ENCODE results near the gene POLR2M.

Gene POLR2M

GRCh38 chr15:57706405-57707209 lies at the start of gene POLR2M:
Gene POLR2M (plus strand): TSS chr15:57706714. CDS start chr15:57706843, 129 bp downstream.
- peak; percentile 95 for DNase-seq

DNA sequence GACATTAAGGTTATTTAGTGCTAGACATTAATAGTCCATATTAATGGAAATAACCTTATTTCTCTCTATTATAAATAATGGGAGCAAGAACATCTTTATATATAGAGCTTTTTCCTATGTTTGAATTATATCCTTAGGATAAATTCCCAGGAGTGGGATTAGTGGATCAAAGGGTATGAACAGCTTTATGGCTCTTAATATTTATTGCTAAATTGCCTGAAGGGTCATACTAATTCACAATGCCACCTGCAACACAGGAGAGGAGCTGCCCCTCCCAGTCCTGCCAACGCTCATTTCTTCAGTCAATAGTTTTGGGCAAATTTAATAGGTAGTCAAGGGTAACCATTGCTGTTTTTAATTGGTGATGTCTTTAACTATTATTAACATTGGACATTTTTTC lies 48.9 kb upstream of the POLR2M start:
- DNase-seq: no peak

DNA sequence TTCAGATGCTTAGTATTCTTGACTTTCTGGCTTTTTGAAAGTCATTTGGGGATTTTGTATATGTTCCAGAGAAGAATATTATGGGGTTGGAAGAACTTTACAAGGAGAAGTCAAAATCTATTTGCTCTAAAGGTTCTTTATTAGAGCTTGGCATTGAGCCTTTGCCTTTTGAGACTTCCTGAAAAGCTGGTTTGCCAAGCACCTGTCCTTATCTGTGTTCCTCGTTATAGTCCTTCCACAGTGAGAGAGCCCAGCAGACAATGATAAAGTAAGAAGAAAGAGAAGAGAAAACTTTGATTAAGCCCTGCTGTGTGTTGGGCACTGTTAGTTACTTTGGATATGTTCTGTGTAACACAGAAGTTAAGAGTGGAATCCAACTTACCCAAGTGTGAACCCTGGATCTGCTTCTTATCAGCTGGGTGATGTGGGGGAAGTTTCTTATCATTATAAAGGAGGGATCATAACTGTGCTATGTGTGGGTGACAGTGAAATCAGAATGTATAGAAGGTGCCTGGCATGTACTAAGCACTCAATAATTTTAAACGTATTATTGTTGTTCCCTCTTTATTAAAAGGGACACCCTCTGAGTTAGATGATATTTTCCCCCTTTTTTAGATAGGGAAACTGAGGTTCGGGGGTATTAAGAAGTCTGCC lies 44.3 kb upstream of the POLR2M start:
- no peak for DNase-seq

- DNase-seq: no peak
These were observed 43.7 kb upstream of the POLR2M start for GRCh38 chr15:57662802-57663201.

DNA sequence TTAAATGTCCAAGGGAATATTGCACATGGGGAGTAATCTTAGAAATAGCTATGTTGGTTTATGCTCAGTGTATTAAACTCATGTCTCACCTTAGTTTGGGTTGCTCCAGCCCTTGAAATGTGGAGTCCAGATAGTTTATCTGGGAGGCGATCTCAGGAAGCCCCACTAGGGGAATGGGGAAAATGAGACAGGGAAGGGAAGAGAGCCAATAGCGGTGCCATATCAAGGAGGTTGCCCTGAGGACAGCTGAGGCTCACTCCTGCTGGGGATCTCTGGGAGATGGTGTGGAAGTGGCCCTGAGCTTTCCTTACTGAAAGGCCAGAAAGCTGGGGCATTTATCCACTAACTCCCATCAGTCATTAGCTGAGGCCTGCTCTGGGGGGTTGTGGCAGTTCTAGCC lies 43.3 kb upstream of the POLR2M start:
- no peak for DNase-seq

DNA sequence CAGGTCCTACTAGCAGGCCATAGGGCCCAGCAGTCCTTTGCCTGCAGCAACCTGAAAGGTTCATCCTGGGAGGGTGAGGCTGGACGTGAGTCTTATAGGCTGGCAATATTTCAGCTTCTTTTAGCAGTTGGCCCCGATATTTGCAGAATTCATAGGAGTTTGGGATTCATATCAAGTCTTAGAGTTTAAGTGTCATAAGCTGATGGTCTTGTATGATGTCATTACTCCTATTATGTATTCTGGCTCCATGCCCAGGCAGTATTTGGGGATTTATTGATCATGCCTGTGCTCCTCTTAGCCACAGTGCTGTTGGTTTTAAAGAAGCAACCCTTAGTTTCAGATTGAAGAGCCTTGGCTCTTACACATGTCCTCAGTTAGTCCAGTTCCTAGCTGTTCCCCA lies 41.3 kb upstream of the POLR2M start:
- DNase-seq: no peak

GRCh38 chr15:57665939-57666338 lies 40.6 kb upstream of the POLR2M start:
- DNase-seq: no peak

GRCh38 chr15:57667171-57667849 lies 39.2 kb upstream of the POLR2M start:
- DNase-seq: no peak

- DNase-seq: no peak
These were observed 38.5 kb upstream of the POLR2M start for GRCh38 chr15:57668016-57668415.

DNA sequence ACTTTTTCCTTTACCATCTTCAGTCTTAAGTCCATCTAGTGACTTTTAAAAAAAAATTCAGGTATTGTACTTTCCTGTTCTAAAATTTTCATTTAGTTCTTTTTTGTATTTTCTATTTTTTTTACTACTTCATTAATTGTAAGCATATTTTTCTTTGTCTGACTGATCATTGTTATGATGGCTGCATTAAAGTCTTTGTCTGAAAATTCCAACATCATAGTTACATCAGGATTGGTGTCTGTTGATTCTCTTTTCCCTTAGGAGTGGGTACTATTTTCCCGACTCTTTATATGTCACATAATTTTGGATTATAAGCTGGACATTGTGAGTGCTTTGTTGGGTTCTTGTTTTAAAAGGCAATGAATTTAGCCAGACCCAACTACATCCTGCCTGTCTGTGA lies 34.9 kb upstream of the POLR2M start:
- no peak for DNase-seq

GRCh38 chr15:57675481-57676181 lies 30.9 kb upstream of the POLR2M start:
- DNase-seq: no peak

DNA sequence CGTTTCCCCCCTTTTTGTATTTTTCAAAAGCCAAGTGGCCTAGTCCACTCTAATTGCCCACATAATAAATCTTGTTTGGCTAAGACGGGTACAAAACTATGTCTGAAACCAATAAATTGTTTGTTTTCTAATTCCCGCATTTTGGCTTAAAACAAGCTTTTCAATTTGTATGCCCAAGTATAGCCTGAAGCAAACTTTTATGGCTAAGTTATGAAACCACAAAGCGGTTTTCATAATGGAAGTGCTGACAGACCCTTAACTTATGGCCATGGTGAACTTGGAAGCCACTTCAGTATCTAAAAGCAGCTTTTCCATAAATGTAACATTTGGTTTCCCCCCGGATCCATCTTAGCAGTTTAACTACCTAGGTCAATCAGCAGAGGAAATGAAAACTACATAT lies 29.9 kb upstream of the POLR2M start:
- DNase-seq: no peak

DNA sequence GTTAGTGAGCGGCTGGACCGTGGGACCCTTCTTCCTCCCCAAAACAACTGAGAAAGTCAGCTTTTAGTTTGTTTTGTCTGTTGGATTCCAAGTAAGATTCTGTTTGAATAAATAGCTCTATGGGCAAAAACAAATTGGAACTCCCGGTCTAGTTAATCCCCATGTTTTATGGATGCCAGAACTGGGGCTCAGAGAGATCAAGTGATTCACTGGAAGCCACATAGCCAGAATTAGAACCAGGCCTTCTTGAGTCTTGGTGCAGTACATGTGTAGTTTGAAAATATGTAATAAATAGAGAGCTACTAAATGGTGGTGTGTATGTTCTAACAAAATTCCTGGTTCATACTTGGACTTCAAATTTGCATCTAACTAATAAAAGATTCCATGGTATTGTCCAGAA lies 29.3 kb upstream of the POLR2M start:
- DNase-seq: no peak

DNA sequence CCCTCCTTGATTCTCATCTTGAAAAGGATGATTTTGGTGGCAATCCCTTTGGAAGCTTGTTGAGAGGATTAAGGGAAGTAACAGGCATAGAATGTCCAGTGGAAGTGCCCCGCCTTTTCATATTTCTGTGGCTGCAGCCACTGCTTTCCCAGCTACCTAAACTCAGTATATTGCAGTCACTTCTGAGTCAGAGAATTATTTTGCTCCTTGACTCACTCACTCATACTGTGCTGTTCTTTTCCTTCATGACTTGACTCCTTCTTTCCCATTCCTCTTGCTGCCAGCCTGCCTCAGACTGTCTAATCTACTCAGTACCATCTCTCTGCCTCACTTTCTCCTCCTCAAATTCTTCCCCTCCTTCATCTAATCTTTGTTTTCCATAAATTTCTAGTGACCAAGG lies 26.5 kb upstream of the POLR2M start:
- no peak for DNase-seq

DNA sequence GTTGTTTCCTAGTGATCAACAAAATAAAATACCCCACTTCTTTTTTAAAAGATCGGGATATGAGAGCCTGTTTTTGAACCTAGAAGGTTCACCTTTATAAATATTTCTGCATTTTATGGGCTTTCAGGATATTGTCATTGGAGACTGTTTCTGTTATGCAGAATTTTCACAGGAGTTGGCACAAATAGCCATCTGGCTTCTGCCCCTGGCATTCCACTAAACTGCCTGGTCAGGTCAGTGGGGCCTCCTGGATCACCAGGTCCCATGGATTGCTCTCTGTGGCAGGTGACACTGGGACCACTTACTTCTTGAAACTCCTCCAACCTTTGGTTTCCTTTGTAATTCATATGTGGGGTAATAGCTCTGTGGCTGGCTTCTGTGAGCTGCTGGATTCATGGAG lies 25.5 kb upstream of the POLR2M start:
- no peak for DNase-seq

DNA sequence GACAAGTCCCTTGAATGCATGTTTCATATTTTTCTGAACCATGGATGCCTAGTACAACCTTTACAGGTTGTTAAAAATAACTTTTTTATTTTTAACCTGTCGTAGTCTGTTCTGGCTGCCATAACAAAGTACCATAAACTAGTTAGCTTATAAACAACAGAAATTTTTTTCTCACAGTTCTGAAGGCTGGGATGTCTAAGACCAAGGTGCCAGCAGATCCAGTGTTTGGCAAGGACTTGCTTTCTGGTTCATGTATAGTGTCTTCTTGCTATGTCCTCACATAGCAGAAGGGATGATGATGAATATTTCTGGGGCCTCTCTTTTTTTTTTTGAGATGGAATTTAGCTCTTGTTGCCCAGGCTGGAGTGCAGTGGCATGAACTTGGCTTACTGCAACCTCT lies 23.0 kb upstream of the POLR2M start:
- DNase-seq: no peak

DNA sequence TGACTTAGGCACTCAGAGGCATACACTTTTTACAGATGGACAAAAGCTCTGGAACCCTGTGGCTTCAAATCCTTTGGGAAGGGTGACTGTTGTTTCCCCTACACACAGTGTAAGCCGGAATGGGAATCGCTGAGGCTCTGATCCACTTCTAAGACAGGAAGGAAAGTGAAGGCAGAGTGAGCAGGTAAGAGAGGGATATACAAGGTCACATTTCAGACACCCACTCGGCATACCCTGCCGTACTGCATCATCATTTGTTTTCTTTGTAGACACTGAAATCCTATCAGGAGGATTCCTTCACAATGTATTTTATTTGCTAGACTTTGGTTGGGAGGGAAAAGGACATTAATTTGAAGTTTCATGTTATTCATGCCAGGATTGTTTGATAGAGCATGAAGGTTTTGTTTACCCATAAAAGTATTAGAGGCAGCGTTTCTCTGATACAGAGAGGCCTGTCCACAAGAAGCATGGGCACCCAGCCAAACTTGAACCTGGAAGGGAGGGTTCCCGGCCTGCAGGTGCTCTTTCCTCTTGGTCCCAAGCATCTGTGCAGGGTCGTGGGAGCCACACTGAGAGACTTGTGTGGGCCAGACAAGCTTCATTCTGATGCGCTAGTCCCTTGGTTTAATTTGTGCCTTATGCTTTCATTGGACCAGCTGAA lies 21.9 kb upstream of the POLR2M start:
- DNase-seq: no peak

DNA sequence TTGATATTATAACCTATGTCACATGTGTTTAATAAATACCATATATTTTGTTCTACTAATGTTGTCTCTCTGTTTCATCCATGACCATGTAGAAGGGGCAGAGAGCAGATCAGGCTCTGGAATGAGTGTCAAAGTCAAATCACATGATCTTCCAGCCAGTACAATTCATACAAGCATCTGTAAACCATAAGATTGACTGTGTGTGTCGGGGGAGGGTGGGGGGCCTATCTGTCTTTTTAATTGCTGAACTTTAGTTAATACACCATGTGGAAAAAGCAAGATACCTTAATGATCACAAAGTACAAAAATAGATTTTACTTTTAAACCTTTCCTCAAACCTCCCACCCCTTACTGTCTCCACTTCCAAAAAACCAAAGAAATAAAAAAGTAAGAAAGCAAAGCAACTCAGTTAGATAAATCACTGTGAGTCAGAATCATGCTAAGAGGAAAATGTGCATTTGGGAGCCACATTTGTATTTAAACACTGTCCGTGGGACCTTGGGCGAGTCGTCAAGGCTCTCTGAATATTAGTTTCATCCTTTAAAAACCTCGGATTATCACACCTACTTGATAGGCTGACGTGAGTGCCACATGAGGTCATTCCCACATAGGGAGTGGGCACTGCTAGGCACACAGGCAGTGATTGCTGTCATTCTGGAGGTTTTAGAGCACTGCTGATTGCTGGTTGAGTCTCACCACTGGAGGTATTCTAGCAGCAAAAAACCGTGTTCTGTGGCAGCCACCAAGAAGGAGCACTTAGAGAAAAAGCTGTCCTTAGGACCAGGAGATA lies 21.0 kb upstream of the POLR2M start:
- no peak for DNase-seq

DNA sequence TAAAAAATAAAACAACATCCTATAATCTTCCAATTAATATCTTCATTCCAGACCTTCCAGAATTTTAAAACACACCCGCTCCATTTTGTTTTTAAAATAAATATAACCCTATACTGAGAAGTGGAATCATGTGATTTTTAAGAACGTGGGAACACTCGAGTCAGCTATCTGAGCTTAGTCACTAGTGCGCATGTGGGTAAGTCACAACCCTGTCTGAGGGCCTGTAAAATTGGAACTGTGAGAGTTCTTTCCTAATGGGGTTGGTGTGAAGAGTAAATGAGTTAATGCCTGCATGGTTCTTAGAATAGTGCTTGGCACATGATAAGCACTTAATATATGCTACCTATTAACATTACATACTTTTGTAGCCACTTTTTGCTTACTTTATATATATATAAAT lies 19.9 kb upstream of the POLR2M start:
- no peak for DNase-seq

DNA sequence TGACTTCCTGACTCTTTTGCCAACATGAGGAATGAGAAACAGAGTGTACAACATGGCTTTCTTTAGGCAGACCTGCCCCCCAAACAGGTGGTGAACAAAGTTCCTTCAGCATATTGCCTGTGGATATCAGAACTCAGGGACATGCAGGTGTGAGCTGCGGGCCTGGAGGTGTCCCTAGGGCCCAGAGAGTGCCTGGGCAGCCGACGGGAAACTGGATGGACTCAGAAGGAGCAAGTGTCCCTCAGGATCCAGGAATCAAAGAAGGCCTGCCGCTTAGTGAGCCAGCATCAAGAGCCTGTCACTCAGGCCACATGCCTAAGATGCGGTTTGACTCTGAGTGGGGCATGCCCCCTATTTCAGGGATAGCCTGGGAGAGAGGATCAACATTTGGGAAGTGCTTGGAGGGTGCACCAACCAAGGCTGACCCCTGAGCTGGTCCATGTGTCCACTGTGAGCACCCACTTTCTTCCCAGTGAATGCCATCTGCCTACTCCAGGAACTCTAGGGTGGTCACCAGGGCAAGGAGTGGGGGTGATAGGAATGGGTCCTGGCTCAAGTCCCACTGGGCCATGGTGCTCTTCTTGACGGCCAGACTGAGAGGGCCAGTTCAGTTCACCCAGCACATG lies 16.1 kb upstream of the POLR2M start:
- no peak for DNase-seq

- DNase-seq: no peak
These were observed 15.4 kb upstream of the POLR2M start for GRCh38 chr15:57691082-57691481.

GRCh38 chr15:57692709-57693108 lies 13.8 kb upstream of the POLR2M start:
- no peak for DNase-seq

Measured in NCI-H774 (cell line).